Measurements from ENCODE around the gene AGRN. TPM values are rescaled to one million over a fixed set of nuclear protein-coding genes. Genes with fewer than 3 reads are reported as not detected.

Gene AGRN
- total RNA-seq, 1 experiment from 2014 or later, result 175 TPM

DNA sequence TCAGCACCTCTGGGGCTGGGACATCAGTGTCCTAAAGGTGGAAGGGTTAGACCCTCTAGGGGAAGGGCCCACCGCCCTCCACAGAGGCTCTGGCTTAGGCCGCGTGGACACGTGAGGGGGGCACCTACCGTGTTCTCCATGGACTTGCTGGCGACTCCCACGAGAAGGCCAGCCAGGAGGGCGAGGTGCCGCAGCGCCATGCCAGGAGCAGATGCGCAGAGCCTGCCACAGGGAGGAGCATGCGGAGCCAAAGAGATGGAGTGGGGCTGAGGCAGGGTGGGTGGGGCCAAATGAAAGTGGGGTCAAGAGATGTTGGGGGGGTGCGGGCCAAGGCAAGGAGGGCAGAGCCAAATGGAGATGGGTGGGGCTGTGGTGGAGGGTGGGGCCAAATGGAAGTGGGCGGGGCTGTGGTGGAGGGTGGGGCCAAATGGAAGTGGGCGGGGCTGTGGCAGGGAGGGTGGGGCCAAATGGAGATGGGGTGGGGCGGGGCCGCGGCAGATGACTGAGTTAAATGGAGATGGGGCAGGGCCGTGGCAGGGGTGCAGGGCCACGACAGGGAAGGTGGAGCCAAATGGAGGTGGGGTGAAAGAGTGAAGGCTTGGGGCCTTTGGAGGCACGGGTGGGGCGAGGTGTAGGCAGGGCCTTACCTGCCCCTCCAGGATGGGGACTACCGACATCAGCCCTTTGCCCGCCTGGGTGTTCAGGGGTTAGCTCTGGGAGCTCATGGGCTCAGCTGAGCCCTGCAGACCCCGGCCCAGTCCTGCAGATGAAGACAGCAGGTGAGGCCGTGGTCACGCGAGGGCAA lies 71.6 kb downstream of the AGRN start:
- Histone ChIP-seq H3K4ac (ENCODE audit: low read depth, low read length) (no peak overlapping the region), H3K18ac (ENCODE audit: insufficient read length, low read depth, low read length) (no peak overlapping the region), H3K23me2 (ENCODE audit: insufficient read length, low read depth, low read length, poor library complexity, severe bottlenecking) (no peaks in the 10 kb centered on the region), H2BK5ac (ENCODE audit: insufficient read length, low read length) (no peak overlapping the region), H3T11ph (ENCODE audit: low read length) (no peak overlapping the region), H3K14ac (ENCODE audit: insufficient read depth, low read length) (no peak overlapping the region), H4K91ac (ENCODE audit: insufficient read length, low read depth, low read length) (no peak overlapping the region), H4K20me1 (ENCODE audit: control insufficient read depth, insufficient read depth, insufficient read length) (no peaks in the 10 kb centered on the region), H2BK120ac (ENCODE audit: low read depth, low read length, poor library complexity, severe bottlenecking) (no peak overlapping the region), H2AK5ac (ENCODE audit: insufficient read length, low read length) (no peak overlapping the region), H4K5ac (ENCODE audit: insufficient read length, low read depth, low read length) (no peak overlapping the region), H3K9ac (ENCODE audit: extremely low read depth, insufficient read length, low read length) (no peak overlapping the region), H3K23ac (ENCODE audit: insufficient read length, low read depth, low read length) (no peak overlapping the region), H4K8ac (replicated peaks; ENCODE audit: insufficient read length, low read depth, low read length) (no peak overlapping the region), H3K27ac (ENCODE audit: insufficient read length, low read depth, low read length) (no peak overlapping the region), H3K79me2 (ENCODE audit: insufficient read depth, low read length) (no peaks in the 10 kb centered on the region), H2BK12ac (ENCODE audit: insufficient read length, low read depth, low read length) (no peak overlapping the region), H2BK15ac (ENCODE audit: low read depth, low read length) (no peak overlapping the region), H2BK20ac (ENCODE audit: low read depth, low read length, poor library complexity, severe bottlenecking) (no peak overlapping the region), H3K4me2 (ENCODE audit: insufficient read depth, insufficient read length, low read length) (no peak overlapping the region), H2AFZ (ENCODE audit: low read length) (no peak overlapping the region), H3K27me3 (ENCODE audit: insufficient read depth, low read length) (no peaks in the 10 kb centered on the region), H3K56ac (ENCODE audit: insufficient read length, low read depth, low read length) (no peak overlapping the region), H3K79me1 (ENCODE audit: insufficient read depth, low read depth, low read length, poor library complexity, severe bottlenecking) (no peaks in the 10 kb centered on the region), H3K4me1 (ENCODE audit: insufficient read depth, low read length) (no peaks in the 10 kb centered on the region), H3K9me3 (ENCODE audit: control insufficient read depth, low read depth, low read length) (no peaks in the 10 kb centered on the region)
- no peak for TF ChIP-seq CTCF (conservative IDR thresholded peaks at IDR 0.05)
- peak; percentile 38 for DNase-seq
- Mint-ChIP-seq H3K4me1 (no peaks in the 10 kb centered on the region), H3K27me3 (ENCODE audit: low read depth) (peaks cover 8% of the 10 kb centered on the region), H3K36me3 (ENCODE audit: insufficient read depth in 1 of 3, low read depth in 3 of 3) (peaks cover 0 to 21% (median 0%) of the 10 kb centered on the region in 3 experiments; a peak in 3 of 7 replicates), H3K4me3 (no peak overlapping the region), H3K27ac (no peak overlapping the region), H3K9me3 (peaks cover 6 to 20% of the 10 kb centered on the region in 2 experiments; a peak in 3 of 5 replicates)
- no CpG with 5 or more reads among the region's 28 CpGs for WGBS (ENCODE audit: extremely low coverage, insufficient read length, low lambda C conversion rate)

All from H9 (cell line).